H7 (cell line): ENCODE results near the gene ANKRD24. TPM values are rescaled to one million over a fixed set of nuclear protein-coding genes. Genes with fewer than 3 reads are reported as not detected.
"Not testable (repeated sequence)": the region's sequence is repeated elsewhere in the genome, so short reads cannot be mapped to it uniquely, and the experiment has no call there.

ENCODE experiments used
- DNase-seq: peaks from one replicate; pipeline ENCODE4 v3.0.0; 2012
- H3K27me3 ChIP-seq: 2 replicates; pipeline ENCODE4 v1.6.0; 2011; ENCODE audit warnings: mild to moderate bottlenecking, low read length; ENCODE audit not compliant: control insufficient read depth, insufficient read depth
- H3K36me3 ChIP-seq: replicated peaks from 2 replicates; pipeline ENCODE4 v1.5.1; 2011; ENCODE audit warnings: low read length; ENCODE audit not compliant: control insufficient read depth, insufficient read depth
- H3K4me3 ChIP-seq: 2 replicates; pipeline ENCODE4 v1.5.1; 2011; ENCODE audit warnings: low read depth, mild to moderate bottlenecking, control low read depth, low read length, moderate library complexity; ENCODE audit not compliant: insufficient read depth
- total RNA-seq: library from RNA; depleted of rRNA; stranded (reverse); fragments of >200 nt; shearing (Covaris generic); gene quantifications from 2 replicates; pipeline ENCODE4 v1.2.3, GENCODE V29; 2014; rRNA removed

The ANKRD24 gene
- total RNA-seq = 1.0 and 1.2 TPM in 2 replicates

DNA sequence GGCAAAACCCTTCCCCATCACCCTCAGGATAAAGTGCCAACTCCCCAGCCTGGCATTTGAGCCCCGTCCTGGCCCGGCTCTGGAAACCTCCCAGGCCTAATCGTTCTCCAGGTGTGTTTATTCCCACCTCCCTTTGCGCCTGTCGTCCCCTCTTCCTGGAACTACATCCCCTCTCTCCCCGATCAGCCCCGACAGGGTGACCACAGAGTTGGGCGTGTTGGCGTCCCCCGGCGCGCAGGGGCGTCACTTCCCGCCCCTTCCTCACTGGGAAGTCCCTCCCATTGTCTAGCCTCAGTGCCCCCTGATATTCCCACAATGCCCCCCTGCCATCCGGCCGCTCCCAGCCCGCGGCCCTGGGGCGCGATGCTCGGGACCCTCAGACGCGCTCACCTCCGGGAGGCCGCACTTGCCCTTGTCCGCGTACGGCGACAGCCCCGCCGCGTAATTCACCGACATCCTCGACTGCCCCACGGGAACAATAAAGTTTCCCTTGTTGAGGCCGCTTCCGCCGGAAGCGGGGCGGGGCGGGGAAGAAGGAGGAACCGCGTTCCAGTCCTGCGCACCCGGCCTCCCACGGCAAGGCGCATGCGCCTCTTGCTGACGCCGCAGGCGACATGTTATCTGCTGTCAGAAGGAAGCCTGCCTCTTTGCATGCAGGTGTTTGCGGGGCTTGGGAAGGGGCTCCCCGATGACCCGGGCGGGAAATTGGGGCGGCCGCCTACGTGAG is at the start of gene ANKRD24, which contains the start of gene SIRT6:
TSS of gene ANKRD24 (plus strand) at position 606 of the 727 bp plus-strand sequence. CDS start 3,737 bp downstream, outside the sequence.
TSS of gene SIRT6 (minus strand) at position 480 of the 727 bp plus-strand sequence. CDS start at position 456, 24 bp downstream.
- peak; percentile 100 for DNase-seq
- Histone ChIP-seq H3K4me3 (peak within 1 kb of the TSS; percentile 82), H3K36me3 (no peaks in the 10 kb centered on the region), H3K27me3 (no peaks in the 10 kb centered on the region; the same call in 1 of the 2 replicates)

DNA sequence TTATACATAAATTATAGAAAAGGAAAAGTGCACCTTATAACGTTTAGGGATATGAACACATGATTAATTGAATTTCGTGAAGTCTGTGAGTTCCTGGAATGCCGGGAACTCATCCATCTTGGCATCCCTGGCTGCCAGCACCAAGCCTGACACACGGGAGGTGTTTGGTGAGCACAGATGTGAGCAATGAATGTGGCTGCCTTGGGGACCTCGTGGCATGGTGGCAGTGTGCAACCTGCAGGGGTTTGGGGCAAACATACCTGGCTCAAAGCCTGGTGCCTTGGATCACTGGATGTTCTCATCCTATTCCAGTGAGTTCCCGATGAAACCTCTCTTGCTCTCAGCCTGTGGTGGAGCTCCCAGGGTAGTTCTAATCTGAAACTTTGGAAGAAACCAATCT is 48.1 kb upstream of the ANKRD24 start:
- DNase-seq = peak; percentile 21
- Histone ChIP-seq H3K36me3 (no peaks in the 10 kb centered on the region), H3K27me3 (no peaks in the 10 kb centered on the region), H3K4me3 (no peak overlapping the region)

DNA sequence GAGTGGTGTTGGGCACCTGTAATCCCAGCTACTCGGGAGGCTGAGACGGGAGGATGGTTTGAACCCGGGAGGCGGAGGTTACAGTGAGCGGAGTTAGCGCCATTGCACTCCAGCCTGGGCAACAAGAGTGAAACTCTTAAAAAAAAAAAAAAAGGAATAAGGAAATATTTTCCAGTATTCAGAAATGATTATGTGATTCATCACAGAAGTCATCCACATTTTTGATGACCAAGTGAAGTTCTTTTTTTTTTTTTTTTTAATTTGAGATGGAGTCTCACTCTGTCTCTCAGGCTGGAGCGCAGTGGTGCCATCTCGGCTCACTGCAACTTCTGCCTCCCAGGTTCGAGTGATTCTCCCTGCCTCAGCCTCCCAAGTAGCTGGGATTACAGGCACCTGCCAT is 47.1 kb upstream of the ANKRD24 start:
- H3K4me3 ChIP-seq, DNase-seq, H3K27me3 ChIP-seq, H3K36me3 ChIP-seq: not testable (repeated sequence)

DNA sequence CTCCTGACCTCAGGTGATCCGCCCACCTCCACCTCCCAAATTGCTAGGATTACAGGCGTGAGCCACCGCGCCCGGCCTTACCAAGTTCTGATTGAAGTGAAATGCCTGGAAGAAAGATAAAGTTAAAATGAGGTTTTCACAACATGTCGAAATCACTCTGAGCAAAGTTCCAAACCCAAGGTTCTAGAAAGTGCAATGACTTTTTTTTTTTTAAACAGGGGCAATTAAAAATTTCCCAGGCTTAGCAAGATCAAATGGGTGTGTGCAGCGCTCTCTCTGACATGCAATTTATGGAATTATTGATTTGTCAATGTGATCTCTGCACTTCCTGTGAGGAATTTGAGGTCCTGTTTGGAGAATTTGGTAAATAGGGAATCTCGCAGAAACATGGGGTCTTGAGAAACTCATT is 45.8 kb upstream of the ANKRD24 start:
- Histone ChIP-seq H3K4me3 (no peak overlapping the region), H3K27me3 (no peaks in the 10 kb centered on the region), H3K36me3 (no peaks in the 10 kb centered on the region)
- DNase-seq = no peak

DNA sequence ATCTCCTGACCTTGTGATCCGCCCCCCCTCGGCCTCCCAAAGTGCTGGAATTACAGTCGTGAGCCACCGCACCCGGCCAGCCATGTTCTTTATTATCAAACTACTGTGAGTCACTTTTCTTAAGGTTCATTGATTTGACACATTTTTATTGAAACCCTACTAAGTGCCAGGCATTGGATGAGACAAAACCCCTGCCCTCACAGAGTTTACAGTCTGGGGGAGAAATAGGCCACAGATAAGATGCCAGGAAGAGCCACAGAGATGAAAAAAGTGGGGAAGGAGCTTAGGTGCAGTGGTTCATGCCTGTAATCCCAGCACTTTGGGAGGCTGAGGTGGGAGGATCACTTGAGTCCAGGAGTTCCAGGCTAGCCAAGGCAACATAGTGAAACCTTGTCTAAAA is 44.0 kb upstream of the ANKRD24 start:
- no peak overlapping the region for H3K4me3 ChIP-seq
- H3K36me3 ChIP-seq = no peaks in the 10 kb centered on the region
- DNase-seq = no peak
- H3K27me3 ChIP-seq = no peaks in the 10 kb centered on the region

DNA sequence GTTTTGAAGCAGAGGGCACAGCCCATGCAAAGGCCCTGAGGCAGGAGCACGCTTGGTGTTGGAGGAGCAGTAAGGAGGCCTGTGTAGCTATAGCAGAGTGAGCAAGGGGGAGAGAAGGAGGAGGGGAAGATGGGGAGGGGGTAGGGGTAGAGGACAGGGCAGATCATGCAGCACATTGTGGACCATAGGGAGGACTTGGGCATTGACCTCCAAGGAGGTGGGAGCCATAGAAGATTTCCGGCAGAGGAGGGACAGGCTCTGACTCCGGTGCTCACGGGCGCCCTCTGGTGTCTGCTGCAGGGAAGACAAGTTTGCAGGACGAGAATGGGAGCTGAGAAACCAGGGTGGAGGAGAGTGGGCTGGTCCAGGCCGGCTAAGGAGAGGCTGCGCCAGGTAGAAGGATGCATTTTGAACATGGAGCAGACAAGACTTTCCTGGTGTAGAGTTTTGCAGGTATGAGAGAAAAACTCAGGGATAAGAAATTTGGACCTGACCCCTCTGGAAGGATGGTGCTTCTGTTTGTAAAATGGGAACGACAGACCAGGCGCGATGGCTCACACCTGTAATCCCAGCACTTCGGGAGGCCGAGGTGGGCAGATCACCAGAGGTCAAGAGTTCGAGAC is 42.8 kb upstream of the ANKRD24 start:
- no peak overlapping the region for H3K4me3 ChIP-seq
- no peaks in the 10 kb centered on the region for H3K27me3 ChIP-seq
- H3K36me3 ChIP-seq = no peaks in the 10 kb centered on the region
- peak; percentile 90 for DNase-seq

DNA sequence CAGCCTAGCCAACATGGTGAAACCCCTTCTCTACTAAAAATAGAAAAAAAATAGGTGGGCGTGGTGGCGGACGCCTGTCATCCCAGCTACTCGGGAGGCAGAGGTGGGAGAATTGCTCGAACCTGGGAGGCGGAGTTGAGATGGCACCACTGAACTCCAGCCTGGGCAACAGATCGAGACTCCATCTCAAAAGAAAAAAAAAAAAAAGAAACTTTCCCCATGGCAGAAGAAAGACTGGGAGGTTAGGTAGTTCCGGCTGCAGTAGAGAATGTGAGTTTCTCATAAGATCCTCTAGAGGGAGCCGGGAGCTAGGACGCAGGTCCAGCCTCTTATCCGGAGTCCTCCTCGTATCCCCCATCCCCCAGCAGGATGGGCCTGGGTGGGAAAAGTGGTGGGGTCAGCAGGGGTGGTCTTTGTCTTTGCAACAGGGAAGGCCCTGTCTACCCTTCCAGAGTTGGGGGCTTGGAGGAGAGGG is 42.2 kb upstream of the ANKRD24 start:
- Histone ChIP-seq H3K36me3 (no peaks in the 10 kb centered on the region), H3K4me3 (no peak overlapping the region), H3K27me3 (no peaks in the 10 kb centered on the region)
- DNase-seq = peak; percentile 91

DNA sequence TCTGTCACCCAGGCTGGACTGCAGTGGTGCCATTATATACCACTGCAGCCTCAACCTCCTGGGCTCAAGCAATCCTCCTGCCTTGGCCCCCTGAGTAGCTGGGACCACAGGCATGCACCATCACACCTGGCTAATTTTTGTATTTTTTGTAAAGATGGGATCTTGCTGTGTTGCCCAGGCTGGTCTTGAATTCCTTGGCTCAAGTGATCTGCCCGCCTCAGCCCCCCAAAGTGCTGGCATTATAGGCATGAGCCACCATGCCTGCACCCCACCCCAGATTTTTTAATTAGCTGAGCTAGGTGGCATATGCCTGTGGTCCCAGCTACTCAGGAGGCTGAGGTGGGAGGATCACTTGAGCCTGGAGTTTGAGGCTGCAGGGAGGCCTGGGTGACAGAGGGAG is 39.6 kb upstream of the ANKRD24 start:
- not testable (repeated sequence) for H3K4me3 ChIP-seq, H3K36me3 ChIP-seq, H3K27me3 ChIP-seq, DNase-seq

DNA sequence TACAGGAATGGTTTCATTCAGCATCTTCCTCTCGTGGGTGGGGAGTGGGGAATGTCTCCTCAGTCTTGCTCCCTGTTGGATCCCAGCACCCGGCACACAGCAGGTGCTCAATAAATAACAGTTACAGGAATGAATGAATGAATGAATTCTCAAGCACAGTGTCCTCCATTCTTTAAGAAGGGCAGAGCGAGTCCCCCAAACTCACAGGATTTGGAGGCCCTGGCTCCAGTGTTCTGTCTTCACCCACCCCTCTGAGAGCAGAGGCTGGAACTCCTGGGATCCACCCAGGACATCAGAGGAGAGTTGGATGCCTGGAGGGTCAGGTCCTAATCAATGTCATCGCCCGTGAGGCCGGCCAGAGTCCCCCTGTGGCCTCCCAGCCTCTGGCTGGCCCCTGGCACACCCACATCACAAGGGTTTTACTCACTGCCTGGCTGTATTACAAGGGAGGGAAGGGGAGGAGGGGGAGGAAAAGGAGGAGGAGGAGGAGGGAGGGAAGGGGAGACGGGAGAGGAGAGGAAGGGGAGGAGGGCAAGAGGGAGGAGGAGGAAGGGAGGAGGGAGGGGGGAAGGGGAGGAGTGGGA is 37.7 kb upstream of the ANKRD24 start:
- peaks cover 4% of the 10 kb centered on the region; the same call in 1 of the 2 replicates for H3K27me3 ChIP-seq
- DNase-seq = peak; percentile 30
- H3K4me3 ChIP-seq = no peak overlapping the region
- H3K36me3 ChIP-seq = no peaks in the 10 kb centered on the region

DNA sequence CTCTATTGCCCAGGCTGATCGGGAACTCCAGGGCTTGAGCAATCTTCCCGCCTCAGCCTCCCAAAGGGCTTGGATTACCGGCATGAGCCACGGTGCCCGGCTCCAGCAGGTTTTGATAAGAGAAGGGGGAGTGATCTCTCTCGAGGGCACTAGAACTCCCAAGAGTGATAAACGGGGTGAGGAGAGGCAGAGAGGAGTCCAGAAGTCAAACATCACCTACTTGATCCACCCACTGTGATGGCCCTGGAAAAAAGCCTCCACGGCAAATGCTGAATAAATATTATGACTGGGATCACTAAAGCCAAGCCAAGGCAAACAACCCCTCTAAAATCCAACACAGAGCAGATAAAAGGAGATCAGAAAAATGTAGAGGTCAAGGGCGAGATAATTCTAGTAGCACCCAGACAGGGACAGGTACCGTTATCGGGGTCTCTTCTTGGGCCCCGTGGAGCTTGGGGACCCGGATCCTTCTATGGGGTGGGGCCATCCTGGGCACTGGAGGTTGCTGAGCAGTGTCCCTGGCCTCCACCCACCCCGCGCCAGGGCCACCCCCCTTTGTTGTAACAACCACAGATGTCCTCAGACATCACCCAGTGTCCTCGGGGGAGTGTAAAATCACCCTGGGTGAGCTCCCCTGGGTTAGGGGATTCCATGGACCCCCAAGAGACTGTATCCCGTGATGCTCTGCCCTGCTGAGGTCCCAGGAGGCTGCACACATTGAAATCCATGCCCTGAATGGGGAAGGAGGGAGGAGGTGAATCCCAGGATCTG is 32.8 kb upstream of the ANKRD24 start:
- no peak for DNase-seq
- Histone ChIP-seq H3K27me3 (peaks cover 4% of the 10 kb centered on the region; the same call in 1 of the 2 replicates), H3K36me3 (no peaks in the 10 kb centered on the region), H3K4me3 (no peak overlapping the region)

DNA sequence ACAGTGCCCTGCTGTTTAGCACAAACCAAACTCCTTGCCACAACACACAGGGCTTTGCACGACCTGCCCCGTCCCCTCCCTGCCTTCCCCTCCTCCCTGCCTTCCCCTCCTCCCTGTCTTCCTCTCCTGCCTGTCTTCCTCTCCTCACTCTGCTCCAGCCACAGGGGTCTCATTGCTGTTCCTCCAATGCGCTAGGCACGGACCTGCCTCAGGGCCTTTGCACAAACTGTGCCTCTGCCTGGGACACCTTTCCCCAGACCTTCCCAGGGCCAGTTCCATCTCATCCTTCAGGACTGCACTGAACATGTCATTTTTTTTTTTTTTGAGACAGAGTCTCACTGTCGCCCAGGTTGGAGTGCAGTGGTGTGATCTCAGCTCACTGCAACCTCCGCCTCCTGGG is 30.9 kb upstream of the ANKRD24 start:
- Histone ChIP-seq H3K36me3 (no peaks in the 10 kb centered on the region), H3K27me3 (peaks cover 2% of the 10 kb centered on the region; the same call in 1 of the 2 replicates), H3K4me3 (no peak overlapping the region)
- no peak for DNase-seq

DNA sequence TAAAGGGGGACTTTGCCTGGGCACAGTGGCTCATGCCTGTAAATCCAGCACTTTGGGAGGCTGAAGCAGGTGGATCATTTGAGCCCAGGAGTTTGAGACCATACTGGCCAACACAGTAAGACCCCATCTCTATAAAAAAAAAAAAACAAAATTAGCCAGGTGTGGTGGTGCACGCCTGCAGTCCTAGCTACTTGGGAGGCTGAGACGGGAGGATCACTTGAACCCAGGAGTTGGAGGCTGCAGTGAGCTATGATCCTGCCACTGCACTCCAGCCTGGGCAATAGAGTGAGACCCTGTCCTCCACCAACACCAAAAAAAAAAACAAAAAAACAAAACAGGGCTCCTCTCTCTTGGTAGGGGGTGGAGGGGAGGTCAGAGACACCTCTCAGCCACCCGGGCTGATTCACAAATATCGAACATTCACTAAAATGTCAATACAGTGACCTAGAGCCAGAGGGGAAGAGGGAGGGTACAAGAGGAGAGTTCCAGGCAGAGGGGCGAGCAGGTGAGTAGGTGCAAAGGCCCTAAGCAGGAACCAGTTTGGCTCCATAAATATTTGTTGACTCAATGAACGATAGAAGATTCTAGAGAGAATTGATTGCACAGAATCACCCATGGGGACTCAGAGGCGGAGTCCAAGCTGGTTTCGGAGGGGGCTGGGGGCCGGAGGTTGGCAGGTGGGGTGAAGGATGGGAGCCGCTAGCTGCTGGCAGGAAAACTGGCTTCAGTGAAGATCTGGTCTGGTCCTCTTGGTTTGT is 30.1 kb upstream of the ANKRD24 start:
- no peak overlapping the region for H3K4me3 ChIP-seq
- no peaks in the 10 kb centered on the region for H3K36me3 ChIP-seq
- peak; percentile 39 for DNase-seq
- H3K27me3 ChIP-seq = peaks cover 2% of the 10 kb centered on the region; the same call in 1 of the 2 replicates

DNA sequence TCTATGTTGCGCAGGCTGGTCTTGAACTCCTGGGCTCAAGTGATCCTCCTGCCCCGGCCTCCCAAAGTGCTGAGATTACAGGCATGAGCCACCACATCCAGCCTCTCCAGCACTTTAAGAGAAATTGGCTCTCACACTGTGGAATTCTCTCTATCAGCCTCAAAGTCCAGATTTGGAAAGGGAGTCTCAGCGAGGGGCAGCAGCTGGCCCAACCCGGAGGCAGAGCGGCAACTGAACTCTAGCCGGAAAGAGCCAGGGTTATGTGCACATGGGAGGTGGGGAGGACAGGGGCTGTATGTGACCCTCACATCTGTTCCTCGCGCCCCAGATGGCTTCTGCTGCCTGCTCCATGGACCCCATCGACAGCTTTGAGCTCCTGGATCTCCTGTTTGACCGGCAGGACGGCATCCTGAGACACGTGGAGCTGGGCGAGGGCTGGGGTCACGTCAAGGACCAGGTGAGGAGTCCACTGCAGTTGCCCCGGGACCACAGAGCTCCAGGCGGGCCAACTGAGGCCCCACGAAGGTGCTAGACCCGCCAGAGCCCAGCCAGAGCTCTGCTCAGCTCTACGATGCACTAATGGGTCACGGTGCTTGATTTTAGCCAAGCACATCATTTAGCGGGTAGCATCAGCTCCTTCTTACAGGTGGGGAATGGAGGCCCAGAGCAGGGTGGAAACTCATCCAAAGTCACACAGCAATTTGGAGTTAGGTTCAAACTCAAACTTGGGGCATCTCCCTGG is 27.7 kb upstream of the ANKRD24 start:
- no peak overlapping the region for H3K4me3 ChIP-seq
- H3K27me3 ChIP-seq = peaks cover 2% of the 10 kb centered on the region; the same call in 1 of the 2 replicates
- DNase-seq = no peak
- no peaks in the 10 kb centered on the region for H3K36me3 ChIP-seq
